H1 (cell line): ENCODE data around the gene LBX1. TPM values are rescaled to one million over a fixed set of nuclear protein-coding genes. Genes with fewer than 3 reads are reported as not detected.

Experiments used
- CTCF ChIA-PET: fragments of 300-600 bp; sonication (Branson Sonifier 250); formaldehyde crosslinking; loops from one replicate; lab custom pipeline; 2021; ENCODE audit not compliant: partially characterized antibody; lab: Charles Lee
- POLR2A ChIA-PET: fragments of 300-600 bp; sonication (Branson Sonifier 250); formaldehyde crosslinking; loops from one replicate; lab custom pipeline; 2021; ENCODE audit warnings: inconsistent platforms; ENCODE audit not compliant: partially characterized antibody; lab: Charles Lee
- DNase-seq, 2 experiments: peaks; one replicate each; pipeline versions ENCODE4 v3.0.0 to v3.0.0-alpha.2; 2010 to 2022; ENCODE audit warnings: low spot score in 2 of 2, low read depth in 1 of 2, mixed read lengths in 1 of 2
- FAIRE-seq: peaks from 2 replicates; lab custom pipeline; 2011; peaks lifted over from hg19 to GRCh38; lab: Jason Lieb, UNC
- H2AFZ ChIP-seq: 2 replicates; pipeline ENCODE4 v1.8.1; 2012; ENCODE audit warnings: low read length, inconsistent platforms
- H2AK5ac ChIP-seq: 2 replicates; pipeline ENCODE4 v1.6.1; 2013; ENCODE audit warnings: low read depth, low read length
- H2BK120ac ChIP-seq: replicated peaks from 2 replicates; pipeline ENCODE3; 2013; ENCODE audit warnings: low read depth, low read length, inconsistent platforms
- H2BK12ac ChIP-seq: 2 replicates; pipeline ENCODE4 v1.6.1; 2013; ENCODE audit warnings: low read depth, low read length
- H2BK15ac ChIP-seq: 2 replicates; pipeline ENCODE4 v1.6.1; 2013; ENCODE audit warnings: low read length
- H2BK20ac ChIP-seq: 2 replicates; pipeline ENCODE4 v1.6.1; 2013; ENCODE audit warnings: low read length
- H2BK5ac ChIP-seq: 2 replicates; pipeline ENCODE4 v1.6.1; 2013; ENCODE audit warnings: low read depth, low read length
- H3K14ac ChIP-seq: 2 replicates; pipeline ENCODE4 v1.6.1; 2013; ENCODE audit warnings: inconsistent platforms; ENCODE audit not compliant: insufficient read length
- H3K18ac ChIP-seq: 2 replicates; pipeline ENCODE4 v1.6.1; 2013; ENCODE audit warnings: low read length; ENCODE audit errors: extremely low read depth
- H3K23ac ChIP-seq: 2 replicates; pipeline ENCODE4 v1.6.1; 2013; ENCODE audit warnings: inconsistent platforms; ENCODE audit not compliant: insufficient read length
- H3K23me2 ChIP-seq: 2 replicates; pipeline ENCODE4 v1.6.1; 2013; ENCODE audit warnings: low read depth, low read length
- H3K27ac ChIP-seq: 2 replicates; pipeline ENCODE4 v1.6.1; 2011; ENCODE audit warnings: low read depth, low read length, inconsistent platforms
- H3K27me3 ChIP-seq, 4 experiments: replicated peaks in 1 of 4; 1 replicate in 1 of 4; 2 replicates in 3 of 4; pipeline versions ENCODE4 v1.6.1 to v1.8.1; 2011 to 2013; ENCODE audit warnings: low read length in 3 of 4, mild to moderate bottlenecking in 3 of 4, inconsistent platforms in 2 of 4, mixed read lengths in 2 of 4, moderate library complexity in 1 of 4; ENCODE audit not compliant: control insufficient read depth in 3 of 4, insufficient read depth in 3 of 4; ENCODE audit errors: extremely low read depth in 1 of 4
- H3K36me3 ChIP-seq, 4 experiments: 2 replicates each; pipeline versions ENCODE4 v1.6.1 to v1.8.1; 2011 to 2013; ENCODE audit warnings: mild to moderate bottlenecking in 4 of 4, low read length in 3 of 4, moderate library complexity in 2 of 4, control low read depth in 1 of 4, inconsistent platforms in 1 of 4; ENCODE audit not compliant: insufficient read depth in 4 of 4, control insufficient read depth in 2 of 4
- H3K4ac ChIP-seq: replicated peaks from 2 replicates; pipeline ENCODE3; 2013; ENCODE audit warnings: low read length, low read depth, mixed read lengths, inconsistent platforms; ENCODE audit not compliant: insufficient read length
- H3K4me1 ChIP-seq, 4 experiments: replicated peaks in 1 of 4; 1 replicate in 1 of 4; 2 replicates in 3 of 4; pipeline versions ENCODE4 v1.6.1 to v1.8.1; 2011 to 2013; ENCODE audit warnings: low read length in 3 of 4, inconsistent platforms in 2 of 4, mixed read lengths in 1 of 4; ENCODE audit not compliant: insufficient read depth in 4 of 4, control insufficient read depth in 3 of 4
- H3K4me2 ChIP-seq, 2 experiments: 2 replicates each; pipeline versions ENCODE4 v1.6.1 to v1.8.1; 2011 to 2013; ENCODE audit warnings: low read depth in 2 of 2, low read length in 2 of 2, control low read depth in 1 of 2, inconsistent platforms in 1 of 2, mild to moderate bottlenecking in 1 of 2; ENCODE audit not compliant: insufficient read depth in 1 of 2
- H3K4me3 ChIP-seq, 4 experiments: fragments of 200-600, 300-600 bp in 1 of 4; sonication (generic), shearing (Covaris generic), sonication (Bioruptor Twin) in 1 of 4; 2 replicates each; pipeline versions ENCODE4 v1.5.1 to v1.8.1; 2011 to 2016; ENCODE audit warnings: low read length in 4 of 4, low read depth in 3 of 4, control low read depth in 2 of 4, inconsistent platforms in 2 of 4, mild to moderate bottlenecking in 2 of 4, mixed read lengths in 1 of 4, moderate library complexity in 1 of 4; ENCODE audit not compliant: insufficient read depth in 2 of 4; ENCODE audit errors: extremely low read depth in 1 of 4
- H3K56ac ChIP-seq: replicated peaks from 2 replicates; pipeline ENCODE3; 2013; ENCODE audit warnings: low read depth, mild to moderate bottlenecking, mixed read lengths, low read length, inconsistent platforms; ENCODE audit not compliant: insufficient read length
- H3K79me1 ChIP-seq: 2 replicates; pipeline ENCODE4 v1.6.1; 2013; ENCODE audit warnings: low read depth, low read length, control low read depth
- H3K79me2 ChIP-seq, 2 experiments: 2 replicates each; pipeline versions ENCODE4 v1.6.1 to v1.8.1; 2012 to 2013; ENCODE audit warnings: low read length in 2 of 2, mild to moderate bottlenecking in 2 of 2, inconsistent platforms in 1 of 2; ENCODE audit not compliant: insufficient read depth in 2 of 2, control insufficient read depth in 1 of 2
- H3K9ac ChIP-seq, 4 experiments: replicated peaks in 1 of 4; 1 replicate in 1 of 4; 2 replicates in 3 of 4; pipeline versions ENCODE4 v1.6.1 to v1.8.1; 2011 to 2013; ENCODE audit warnings: low read depth in 3 of 4, low read length in 3 of 4, control low read depth in 2 of 4, mild to moderate bottlenecking in 2 of 4, moderate library complexity in 2 of 4, inconsistent platforms in 1 of 4; ENCODE audit errors: extremely low read depth in 1 of 4
- H3K9me3 ChIP-seq, 2 experiments: 2 replicates each; pipeline versions ENCODE4 v1.6.1 to v1.8.1; 2012 to 2013; ENCODE audit warnings: mild to moderate bottlenecking in 2 of 2, moderate library complexity in 2 of 2, control low read depth in 1 of 2, inconsistent platforms in 1 of 2, low read depth in 1 of 2, low read length in 1 of 2, mixed read lengths in 1 of 2; ENCODE audit not compliant: insufficient read depth in 2 of 2
- H4K20me1 ChIP-seq, 2 experiments: replicated peaks in 1 of 2; 2 replicates each; pipeline versions ENCODE3 to v1.8.1; 2011 to 2013; ENCODE audit warnings: inconsistent platforms in 2 of 2, low read length in 2 of 2, mild to moderate bottlenecking in 1 of 2; ENCODE audit not compliant: insufficient read depth in 2 of 2, control insufficient read depth in 1 of 2
- H4K5ac ChIP-seq: 2 replicates; pipeline ENCODE4 v1.6.1; 2013; ENCODE audit warnings: low read length, low read depth, mixed read lengths, inconsistent platforms; ENCODE audit not compliant: insufficient read length
- H4K8ac ChIP-seq: 2 replicates; pipeline ENCODE4 v1.8.0; 2013; ENCODE audit warnings: mild to moderate bottlenecking, moderate library complexity, low read length, inconsistent platforms; ENCODE audit not compliant: insufficient read depth; ENCODE audit errors: extremely low read depth
- H4K91ac ChIP-seq: replicated peaks from 2 replicates; pipeline ENCODE3; 2013; ENCODE audit warnings: low read length, mixed read lengths, inconsistent platforms; ENCODE audit not compliant: insufficient read length
- ASH2L ChIP-seq: fragments of 200-600, 300-600 bp; sonication (generic); IDR thresholded peaks from one replicate; pipeline ENCODE4 v1.7.1; 2017; ENCODE audit warnings: low read length
- BRCA1 ChIP-seq: IDR thresholded peaks from 2 replicates; pipeline ENCODE4 v1.6.1; 2012; ENCODE audit warnings: low read depth, low read length, improper control_type of control experiment
- FOSL1 ChIP-seq: IDR thresholded peaks from 2 replicates; pipeline ENCODE4 v1.6.1; 2011; ENCODE audit warnings: mild to moderate bottlenecking, low read depth, low read length, moderate library complexity; ENCODE audit not compliant: insufficient read depth
- RAD21 ChIP-seq, 2 experiments: IDR thresholded peaks in 1 of 2; conservative IDR thresholded peaks in 1 of 2; 2 replicates each; pipeline ENCODE4 v1.6.1; 2011; ENCODE audit warnings: low read depth in 2 of 2, low read length in 2 of 2, improper control_type of control experiment in 1 of 2, inconsistent platforms in 1 of 2, mild to moderate bottlenecking in 1 of 2, moderate library complexity in 1 of 2
- SIN3A ChIP-seq, 2 experiments: IDR thresholded peaks in 1 of 2; conservative IDR thresholded peaks in 1 of 2; 2 replicates each; pipeline ENCODE4 v1.6.1; 2011 to 2012; ENCODE audit warnings: low read length in 2 of 2, improper control_type of control experiment in 1 of 2, low read depth in 1 of 2, mild to moderate bottlenecking in 1 of 2
- SRF ChIP-seq: IDR thresholded peaks from 2 replicates; pipeline ENCODE4 v1.6.1; 2011; ENCODE audit warnings: mild to moderate bottlenecking, low read depth, low read length, moderate library complexity
- SUZ12 ChIP-seq: fragments of 200-600 bp; sonication (generic); IDR thresholded peaks from 2 replicates; pipeline ENCODE4 v1.6.1; 2012; ENCODE audit warnings: mild to moderate bottlenecking, inconsistent platforms, low read length, moderate library complexity, mixed read lengths
- YY1 ChIP-seq: IDR thresholded peaks from 2 replicates; pipeline ENCODE4 v1.6.1; 2011; ENCODE audit warnings: low read depth, mild to moderate bottlenecking, low read length
- WGBS, 2 experiments: shearing (Covaris generic) in 1 of 2; methylation state at CpG; one replicate each; pipeline versions ENCODE4 v1.1.6 to v1.1.7; 2013 to 2015; ENCODE audit warnings: low lambda C conversion rate in 2 of 2, mixed read lengths in 2 of 2, inconsistent platforms in 1 of 2, low coverage in 1 of 2, missing lambda C conversion rate in 1 of 2; ENCODE audit not compliant: insufficient replicate concordance in 2 of 2, insufficient coverage in 1 of 2, insufficient read length in 1 of 2; ENCODE audit errors: extremely low coverage in 1 of 2, missing lambda C conversion rate in 1 of 2; 5-methylcytosine and 5-hydroxymethylcytosine counted together
- polyA plus RNA-seq, 7 experiments: library from polyadenylated mRNA; depleted of rRNA in 3 of 7; stranded (reverse) in 5 of 7; unstranded in 2 of 7; fragments of >200 nt in 5 of 7; fragments of 200-250 nt in 2 of 7; gene quantifications; 1 replicate in 5 of 7; 2 replicates in 1 of 7; 4 replicates in 1 of 7; pipeline versions ENCODE4 v1.2.1 to v1.2.3, GENCODE V29; 2011 to 2013; ENCODE audit warnings: missing spikeins in 2 of 7, mixed read lengths in 2 of 7
- total RNA-seq: library from RNA; stranded (reverse); fragmentation: NEBNext Ultra II Directional; extraction: Animal tissue kit (Norgen Biotek cat#: 25700); gene quantifications from 2 replicates; pipeline ENCODE4 v1.2.1, GENCODE V29; 2021
- TF ChIP-seq, protein P1 (sequence below): IDR thresholded peaks from 2 replicates; pipeline ENCODE4 v1.6.1; 2012; ENCODE audit warnings: low read length, inconsistent platforms

Gene LBX1
- total and polyA plus RNA-seq, 2 of the 8 experiments (the other 6 are each of a cell fraction or from before 2014, with no cell fraction given): not detected

DNA sequence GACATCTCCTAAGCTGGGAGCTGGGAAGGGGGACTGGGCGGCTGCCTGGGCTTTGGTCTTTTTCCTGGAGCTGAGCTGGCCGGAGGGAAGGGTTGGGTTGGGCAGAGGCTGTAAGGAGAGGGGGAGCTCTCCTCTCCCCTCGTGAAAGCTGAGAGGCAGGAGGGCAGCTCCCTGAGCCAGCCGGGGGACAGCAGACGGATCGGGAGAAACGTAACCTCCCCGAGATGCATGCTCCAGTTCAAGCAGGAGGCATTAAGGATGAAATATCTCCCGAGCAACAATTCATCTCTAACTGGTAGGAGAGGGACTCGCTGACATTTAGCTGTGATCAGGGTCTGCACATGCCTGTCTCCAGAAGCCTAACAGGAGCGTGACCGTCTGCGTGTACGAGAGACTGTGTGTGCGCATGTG is 19.9 kb upstream of the LBX1 start:
- Histone ChIP-seq H4K8ac (no peak overlapping the region), H4K91ac (peak overlapping the region; percentile 58), H3K23ac (no peak overlapping the region), H3K56ac (no peak overlapping the region), H3K36me3 (no peaks in the 10 kb centered on the region), H3K18ac (no peak overlapping the region), H3K9me3 (no peaks in the 10 kb centered on the region), H3K4me3 (no peak overlapping the region), H3K27ac (no peak overlapping the region), H3K4me1 (peaks cover 0 to 2% (median 0%) of the 10 kb centered on the region in 4 experiments; a peak in 3 of 7 replicates), H3K4me2 (no peak overlapping the region), H2AK5ac (no peak overlapping the region), H2BK20ac (no peak overlapping the region), H3K4ac (no peak overlapping the region), H3K79me2 (no peaks in the 10 kb centered on the region), H4K20me1 (no peaks in the 10 kb centered on the region), H2BK120ac (no peak overlapping the region), H3K14ac (no peak overlapping the region), H2BK15ac (no peak overlapping the region), H3K27me3 (peaks cover 1 to 13% (median 6%) of the 10 kb centered on the region in 4 experiments; a peak in 4 of 7 replicates), H2BK5ac (no peak overlapping the region), H3K79me1 (no peaks in the 10 kb centered on the region), H2BK12ac (no peak overlapping the region), H3K9ac (no peak overlapping the region), H4K5ac (no peak overlapping the region), H3K23me2 (no peaks in the 10 kb centered on the region; the same call in 1 of the 2 replicates), H2AFZ (no peak overlapping the region)
- 82% methylated on average over 14 of the region's 15 CpGs; no CpG with 5 or more reads in 1 of the 2 experiments for WGBS, 2 experiments
- no peak for FAIRE-seq
- DNase-seq: no peak
- CTCF ChIA-PET: interaction anchor here (1.0 to 6.4 kb wide), 9 partner anchors 9 to 218 kb away, joined by 3 to 60 read pairs (median 4); no protein-coding TSS in a partner anchor
- POLR2A ChIA-PET: no interaction called here
- TF ChIP-seq BRCA1: no peak
- TF ChIP-seq YY1: no peak
- no peak for TF ChIP-seq SRF
- TF ChIP-seq SUZ12: no peak
- TF ChIP-seq, protein P1, sequence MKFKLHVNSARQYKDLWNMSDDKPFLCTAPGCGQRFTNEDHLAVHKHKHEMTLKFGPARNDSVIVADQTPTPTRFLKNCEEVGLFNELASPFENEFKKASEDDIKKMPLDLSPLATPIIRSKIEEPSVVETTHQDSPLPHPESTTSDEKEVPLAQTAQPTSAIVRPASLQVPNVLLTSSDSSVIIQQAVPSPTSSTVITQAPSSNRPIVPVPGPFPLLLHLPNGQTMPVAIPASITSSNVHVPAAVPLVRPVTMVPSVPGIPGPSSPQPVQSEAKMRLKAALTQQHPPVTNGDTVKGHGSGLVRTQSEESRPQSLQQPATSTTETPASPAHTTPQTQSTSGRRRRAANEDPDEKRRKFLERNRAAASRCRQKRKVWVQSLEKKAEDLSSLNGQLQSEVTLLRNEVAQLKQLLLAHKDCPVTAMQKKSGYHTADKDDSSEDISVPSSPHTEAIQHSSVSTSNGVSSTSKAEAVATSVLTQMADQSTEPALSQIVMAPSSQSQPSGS: no peak
- TF ChIP-seq ASH2L: no peak
- TF ChIP-seq FOSL1: no peak
- no peak for TF ChIP-seq SIN3A (conservative IDR thresholded peaks at IDR 0.05 in 1 of 2, IDR thresholded peaks at IDR 0.05 in 1 of 2; ENCODE audit: low read depth in 1 of 2, low read length in 2 of 2)
- no peak for TF ChIP-seq RAD21 (IDR thresholded peaks at IDR 0.05 in 1 of 2, conservative IDR thresholded peaks at IDR 0.05 in 1 of 2; ENCODE audit: low read depth in 2 of 2, low read length in 2 of 2)
